SK-N-MC (cell line): ENCODE data around the gene CCDC7.

ENCODE experiments used
- EZH2 ChIP-seq: fragments of 200-600 bp; sonication (generic); IDR thresholded peaks from one replicate; pipeline ENCODE4 v1.6.1; 2017; ENCODE audit warnings: antibody characterized with exemption
- POLR2AphosphoS5 ChIP-seq: IDR thresholded peaks from 2 replicates; pipeline ENCODE4 v1.6.1; 2012; ENCODE audit warnings: mild to moderate bottlenecking, low read depth, low read length, borderline replicate concordance

DNA sequence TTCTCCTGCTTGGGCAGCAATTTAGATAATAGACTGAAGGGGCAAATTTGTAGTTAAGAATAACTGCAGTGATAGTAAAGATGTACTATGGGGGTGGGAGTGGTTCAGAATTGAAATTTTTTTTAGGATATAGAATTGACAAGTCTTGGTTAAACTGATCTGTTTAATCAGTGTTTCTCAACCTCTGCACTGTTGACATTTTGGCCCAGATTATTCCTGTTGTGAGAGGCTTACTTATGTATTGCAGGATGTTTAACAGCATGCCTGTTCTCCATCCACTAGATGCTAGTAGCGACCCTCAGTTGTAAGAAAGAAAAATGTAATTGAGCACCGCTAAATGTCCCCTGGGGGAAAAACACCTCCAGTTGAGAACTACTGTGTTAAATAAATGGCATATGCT, 176.5 kb downstream of the CCDC7 start:
- TF ChIP-seq EZH2 (no peak), POLR2AphosphoS5 (no peak)
